SU-DHL-6 (cell line): Measurements from ENCODE around the gene TMEM35B.

ENCODE experiments used
- H2AFZ ChIP-seq: fragments of 200-600 bp; sonication (generic); 2 replicates; pipeline ENCODE4 v1.6.1; 2014; ENCODE audit warnings: low read depth, mild to moderate bottlenecking, moderate library complexity, mixed read lengths, antibody characterized with exemption, low read length; ENCODE audit not compliant: severe bottlenecking
- H3F3A ChIP-seq: fragments of 200-600 bp; shearing (Covaris generic); 2 replicates; pipeline ENCODE4 v1.6.0; 2016; ENCODE audit warnings: antibody characterized with exemption, mild to moderate bottlenecking; ENCODE audit not compliant: insufficient read depth
- H3K27ac ChIP-seq: fragments of 200-600 bp; sonication (generic); 2 replicates; pipeline ENCODE4 v1.5.1; 2016; ENCODE audit warnings: low read depth, mild to moderate bottlenecking, low read length, moderate library complexity, mixed read lengths
- H3K27me3 ChIP-seq: fragments of 200-600 bp; sonication (generic), shearing (Covaris generic); 2 replicates; pipeline ENCODE4 v1.6.0; 2014; ENCODE audit warnings: mild to moderate bottlenecking, low read length
- H3K36me3 ChIP-seq: fragments of 200-600 bp; sonication (generic); 2 replicates; pipeline ENCODE4 v1.6.1; 2014; ENCODE audit warnings: mild to moderate bottlenecking, low read length, mixed read lengths
- H3K4me2 ChIP-seq: fragments of 300-600, 200-600 bp; shearing (Covaris generic), sonication (generic); 2 replicates; pipeline ENCODE4 v1.6.0; 2014; ENCODE audit warnings: low read length, low read depth, mild to moderate bottlenecking; ENCODE audit not compliant: poor library complexity, severe bottlenecking
- H3K4me3 ChIP-seq: fragments of 200-600 bp; sonication (generic); 2 replicates; pipeline ENCODE4 v1.5.1; 2014; ENCODE audit warnings: antibody characterized with exemption, low read length, mild to moderate bottlenecking, mixed read lengths; ENCODE audit not compliant: insufficient read depth, poor library complexity, severe bottlenecking
- H3K79me2 ChIP-seq: fragments of 200-600 bp; sonication (generic); 2 replicates; pipeline ENCODE4 v1.6.1; 2014; ENCODE audit warnings: mild to moderate bottlenecking, low read length, moderate library complexity; ENCODE audit not compliant: insufficient read depth
- H3K9ac ChIP-seq: fragments of 200-600 bp; sonication (generic); 2 replicates; pipeline ENCODE4 v1.7.0; 2014; ENCODE audit warnings: mild to moderate bottlenecking, low read length
- H3K9me2 ChIP-seq: fragments of 200-600 bp; sonication (generic); replicated peaks from 2 replicates; pipeline ENCODE4 v1.6.1; 2014; ENCODE audit warnings: low read length; ENCODE audit not compliant: insufficient read depth
- H3K9me3 ChIP-seq: fragments of 200-600 bp; sonication (generic); 2 replicates; pipeline ENCODE4 v1.6.1; 2014; ENCODE audit warnings: low read length, mixed read lengths; ENCODE audit not compliant: insufficient read depth
- H4K20me1 ChIP-seq: fragments of 200-600 bp; sonication (generic); 2 replicates; pipeline ENCODE4 v1.6.1; 2014; ENCODE audit warnings: low read depth, mild to moderate bottlenecking, antibody characterized with exemption, low read length, moderate library complexity, mixed read lengths
- CTCF ChIP-seq: fragments of 200-600 bp; sonication (generic); IDR thresholded peaks from one replicate; pipeline ENCODE4 v1.5.1; 2017; ENCODE audit warnings: antibody characterized with exemption, mild to moderate bottlenecking, low read length, moderate library complexity; ENCODE audit not compliant: insufficient read depth, poor library complexity, severe bottlenecking
- EZH2phosphoT487 ChIP-seq: fragments of 200-600 bp; sonication (generic), shearing (Covaris generic); conservative IDR thresholded peaks from 2 replicates; pipeline ENCODE4 v1.6.1; 2018; ENCODE audit warnings: mild to moderate bottlenecking, antibody characterized with exemption, low read length, moderate library complexity, mixed read lengths

Gene TMEM35B

GRCh38 chr1:34983700-34984355 lies 1.3 kb downstream of the TMEM35B start:
- TF ChIP-seq EZH2phosphoT487 (no peak), CTCF (no peak)
- peak overlapping the region; percentile 98 for H3K4me3 ChIP-seq
- no peaks in the 10 kb centered on the region for H3K9me3 ChIP-seq
- H3F3A ChIP-seq: peaks cover 28% of the 10 kb centered on the region
- no peaks in the 10 kb centered on the region for H3K9me2 ChIP-seq
- peak overlapping the region; percentile 88 for H3K9ac ChIP-seq
- peaks cover 4% of the 10 kb centered on the region; the same call in 1 of the 2 replicates for H3K36me3 ChIP-seq
- H4K20me1 ChIP-seq: no peaks in the 10 kb centered on the region
- no peak overlapping the region for H2AFZ ChIP-seq
- peaks cover 7% of the 10 kb centered on the region; the same call in 1 of the 2 replicates for H3K79me2 ChIP-seq
- no peak overlapping the region for H3K27ac ChIP-seq
- H3K4me2 ChIP-seq: peak overlapping the region; percentile 74
- H3K27me3 ChIP-seq: no peaks in the 10 kb centered on the region

GRCh38 chr1:34982820-34983376 lies 2.2 kb downstream of the TMEM35B start:
- H3K27ac ChIP-seq: no peak overlapping the region
- H3K36me3 ChIP-seq: peaks cover 4% of the 10 kb centered on the region; the same call in 1 of the 2 replicates
- no peak overlapping the region for H3K9ac ChIP-seq
- no peak overlapping the region for H2AFZ ChIP-seq
- no peaks in the 10 kb centered on the region for H3K27me3 ChIP-seq
- no peaks in the 10 kb centered on the region for H3K9me2 ChIP-seq
- peaks cover 7% of the 10 kb centered on the region; the same call in 1 of the 2 replicates for H3K79me2 ChIP-seq
- no peak overlapping the region for H3K4me3 ChIP-seq
- peaks cover 20% of the 10 kb centered on the region; the same call in 1 of the 2 replicates for H3F3A ChIP-seq
- H3K9me3 ChIP-seq: no peaks in the 10 kb centered on the region
- no peaks in the 10 kb centered on the region for H4K20me1 ChIP-seq
- no peak for TF ChIP-seq CTCF
- no peak for TF ChIP-seq EZH2phosphoT487
- H3K4me2 ChIP-seq: no peak overlapping the region

- H3K27ac ChIP-seq: no peak overlapping the region
- TF ChIP-seq CTCF: no peak
- no peak for TF ChIP-seq EZH2phosphoT487
- H3K4me3 ChIP-seq: no peak overlapping the region
- peaks cover 7% of the 10 kb centered on the region; the same call in 1 of the 2 replicates for H3K79me2 ChIP-seq
- H3F3A ChIP-seq: peaks cover under 1% of the 10 kb centered on the region; the same call in 1 of the 2 replicates
- H3K36me3 ChIP-seq: peaks cover 4% of the 10 kb centered on the region; the same call in 1 of the 2 replicates
- no peak overlapping the region for H3K9ac ChIP-seq
- H3K27me3 ChIP-seq: no peaks in the 10 kb centered on the region
- no peaks in the 10 kb centered on the region for H4K20me1 ChIP-seq
- no peaks in the 10 kb centered on the region for H3K9me3 ChIP-seq
- H3K4me2 ChIP-seq: no peak overlapping the region
- H3K9me2 ChIP-seq: no peaks in the 10 kb centered on the region
- no peak overlapping the region for H2AFZ ChIP-seq
These were observed 4.4 kb downstream of the TMEM35B start for GRCh38 chr1:34980715-34981114.
